H9 (cell line): Measurements from ENCODE around the gene GP1BB. TPM values are rescaled to one million over a fixed set of nuclear protein-coding genes. Genes with fewer than 3 reads are reported as not detected.

Experiments used
- DNase-seq: peaks from one replicate; pipeline ENCODE4 v3.0.0-alpha.2; 2017
- H2AFZ ChIP-seq: one replicate; pipeline ENCODE4 v1.6.1; 2013; ENCODE audit warnings: mild to moderate bottlenecking, low read length, control low read depth, moderate library complexity
- H2AK5ac ChIP-seq: 2 replicates; pipeline ENCODE4 v1.6.1; 2013; ENCODE audit warnings: low read length, control low read depth, mixed read lengths; ENCODE audit not compliant: insufficient read length
- H2BK120ac ChIP-seq: one replicate; pipeline ENCODE4 v1.6.1; 2013; ENCODE audit warnings: low read depth, mild to moderate bottlenecking, low read length, control low read depth, inconsistent platforms; ENCODE audit not compliant: poor library complexity, severe bottlenecking
- H2BK12ac ChIP-seq: 2 replicates; pipeline ENCODE4 v1.6.1; 2013; ENCODE audit warnings: low read length, control low read depth, mixed read lengths, low read depth; ENCODE audit not compliant: insufficient read length
- H2BK15ac ChIP-seq: 2 replicates; pipeline ENCODE4 v1.6.1; 2013; ENCODE audit warnings: low read depth, low read length, control low read depth
- H2BK20ac ChIP-seq: one replicate; pipeline ENCODE4 v1.6.1; 2013; ENCODE audit warnings: low read depth, mild to moderate bottlenecking, low read length, control low read depth, inconsistent platforms; ENCODE audit not compliant: poor library complexity, severe bottlenecking
- H2BK5ac ChIP-seq: 2 replicates; pipeline ENCODE4 v1.6.1; 2013; ENCODE audit warnings: low read length, control low read depth, mixed read lengths; ENCODE audit not compliant: insufficient read length
- H3K14ac ChIP-seq: 2 replicates; pipeline ENCODE4 v1.6.1; 2013; ENCODE audit warnings: low read length, control low read depth; ENCODE audit not compliant: insufficient read depth
- H3K18ac ChIP-seq: 2 replicates; pipeline ENCODE4 v1.6.1; 2013; ENCODE audit warnings: low read depth, mild to moderate bottlenecking, mixed read lengths, low read length, control low read depth; ENCODE audit not compliant: insufficient read length
- H3K23ac ChIP-seq: 2 replicates; pipeline ENCODE4 v1.6.1; 2013; ENCODE audit warnings: low read length, control low read depth, mixed read lengths, low read depth; ENCODE audit not compliant: insufficient read length
- H3K23me2 ChIP-seq: 2 replicates; pipeline ENCODE4 v1.6.1; 2013; ENCODE audit warnings: low read depth, mild to moderate bottlenecking, mixed read lengths, low read length, control low read depth; ENCODE audit not compliant: insufficient read length, poor library complexity, severe bottlenecking
- H3K27ac ChIP-seq: 2 replicates; pipeline ENCODE4 v1.5.1; 2013; ENCODE audit warnings: low read length, control low read depth, mixed read lengths, low read depth; ENCODE audit not compliant: insufficient read length
- H3K27me3 ChIP-seq: 2 replicates; pipeline ENCODE4 v1.6.1; 2013; ENCODE audit warnings: low read length, control low read depth, inconsistent platforms; ENCODE audit not compliant: insufficient read depth
- H3K4ac ChIP-seq: 2 replicates; pipeline ENCODE4 v1.6.1; 2013; ENCODE audit warnings: low read depth, mild to moderate bottlenecking, control low read depth, inconsistent platforms, low read length, moderate library complexity
- H3K4me1 ChIP-seq: 2 replicates; pipeline ENCODE4 v1.6.1; 2013; ENCODE audit warnings: low read length, control low read depth, inconsistent platforms; ENCODE audit not compliant: insufficient read depth
- H3K4me2 ChIP-seq: 2 replicates; pipeline ENCODE4 v1.6.1; 2013; ENCODE audit warnings: low read length, control low read depth, mixed read lengths; ENCODE audit not compliant: insufficient read length, insufficient read depth
- H3K56ac ChIP-seq: 2 replicates; pipeline ENCODE4 v1.6.1; 2013; ENCODE audit warnings: low read depth, mild to moderate bottlenecking, mixed read lengths, low read length, control low read depth; ENCODE audit not compliant: insufficient read length
- H3K79me1 ChIP-seq: 2 replicates; pipeline ENCODE4 v1.6.1; 2013; ENCODE audit warnings: low read depth, mild to moderate bottlenecking, moderate library complexity, low read length, control low read depth, inconsistent platforms; ENCODE audit not compliant: insufficient read depth, poor library complexity, severe bottlenecking
- H3K79me2 ChIP-seq: 2 replicates; pipeline ENCODE4 v1.6.1; 2013; ENCODE audit warnings: low read length, control low read depth, inconsistent platforms; ENCODE audit not compliant: insufficient read depth
- H3K9ac ChIP-seq: 2 replicates; pipeline ENCODE4 v1.6.1; 2013; ENCODE audit warnings: low read length, control low read depth, mixed read lengths; ENCODE audit not compliant: insufficient read length; ENCODE audit errors: extremely low read depth
- H3K9me3 ChIP-seq: one replicate; pipeline ENCODE4 v1.6.1; 2013; ENCODE audit warnings: low read depth, low read length, inconsistent platforms; ENCODE audit not compliant: control insufficient read depth
- H3T11ph ChIP-seq: one replicate; pipeline ENCODE4 v1.6.1; 2013; ENCODE audit warnings: mild to moderate bottlenecking, low read length, control low read depth, inconsistent platforms
- H4K20me1 ChIP-seq: one replicate; pipeline ENCODE4 v1.6.1; 2013; ENCODE audit not compliant: control insufficient read depth, insufficient read length, insufficient read depth
- H4K5ac ChIP-seq: 2 replicates; pipeline ENCODE4 v1.6.1; 2013; ENCODE audit warnings: low read depth, mild to moderate bottlenecking, mixed read lengths, low read length, control low read depth; ENCODE audit not compliant: insufficient read length
- H4K8ac ChIP-seq: replicated peaks from 2 replicates; pipeline ENCODE4 v1.6.1; 2013; ENCODE audit warnings: low read length, control low read depth, mixed read lengths, low read depth; ENCODE audit not compliant: insufficient read length
- H4K91ac ChIP-seq: 2 replicates; pipeline ENCODE4 v1.6.1; 2013; ENCODE audit warnings: low read depth, mild to moderate bottlenecking, moderate library complexity, mixed read lengths, low read length, control low read depth; ENCODE audit not compliant: insufficient read length
- H3K27ac Mint-ChIP-seq, 3 experiments: 2 replicates in 2 of 3; 3 replicates in 1 of 3; pipeline ENCODE4 v1.8.0; 2020 to 2021; ENCODE audit warnings: mixed read lengths in 3 of 3, mild to moderate bottlenecking in 1 of 3, moderate library complexity in 1 of 3
- H3K27me3 Mint-ChIP-seq: 2 replicates; pipeline ENCODE4 v1.8.0; 2021; ENCODE audit warnings: low read depth, mild to moderate bottlenecking, moderate library complexity, mixed read lengths
- H3K36me3 Mint-ChIP-seq, 3 experiments: 2 replicates in 2 of 3; 3 replicates in 1 of 3; pipeline ENCODE4 v1.8.0; 2020 to 2021; ENCODE audit warnings: low read depth in 3 of 3, mixed read lengths in 3 of 3; ENCODE audit not compliant: insufficient read depth in 1 of 3
- H3K4me1 Mint-ChIP-seq, 2 experiments: 2 replicates each; pipeline ENCODE4 v1.8.0; 2020; ENCODE audit warnings: mixed read lengths in 2 of 2
- H3K4me3 Mint-ChIP-seq, 2 experiments: 2 replicates in 1 of 2; 3 replicates in 1 of 2; pipeline ENCODE4 v1.8.0; 2020 to 2021; ENCODE audit warnings: mild to moderate bottlenecking in 2 of 2, mixed read lengths in 2 of 2, moderate library complexity in 1 of 2
- H3K9me3 Mint-ChIP-seq, 2 experiments: 2 replicates in 1 of 2; 3 replicates in 1 of 2; pipeline ENCODE4 v1.8.0; 2020; ENCODE audit warnings: mild to moderate bottlenecking in 2 of 2, mixed read lengths in 2 of 2, moderate library complexity in 1 of 2
- WGBS: extraction: QIAGEN DNeasy Blood & Tissue Kit; methylation state at CpG from one replicate; pipeline ENCODE4 v1.1.7; 2013; ENCODE audit warnings: missing lambda C conversion rate, low lambda C conversion rate, mixed read lengths; ENCODE audit not compliant: insufficient read length; ENCODE audit errors: extremely low coverage; 5-methylcytosine and 5-hydroxymethylcytosine counted together
- total RNA-seq: library from RNA; stranded (reverse); gene quantifications from 2 replicates; pipeline ENCODE4 v1.2.1, GENCODE V29; 2021
- TF ChIP-seq, protein P1 (sequence below): fragments of 200-600 bp; sonication (generic); conservative IDR thresholded peaks from 3 replicates; pipeline ENCODE4 v1.8.0; 2021; ENCODE audit warnings: antibody characterized with exemption, mild to moderate bottlenecking

The GP1BB gene
- total RNA-seq, 1 experiment from 2014 or later: 3.4 TPM

DNA sequence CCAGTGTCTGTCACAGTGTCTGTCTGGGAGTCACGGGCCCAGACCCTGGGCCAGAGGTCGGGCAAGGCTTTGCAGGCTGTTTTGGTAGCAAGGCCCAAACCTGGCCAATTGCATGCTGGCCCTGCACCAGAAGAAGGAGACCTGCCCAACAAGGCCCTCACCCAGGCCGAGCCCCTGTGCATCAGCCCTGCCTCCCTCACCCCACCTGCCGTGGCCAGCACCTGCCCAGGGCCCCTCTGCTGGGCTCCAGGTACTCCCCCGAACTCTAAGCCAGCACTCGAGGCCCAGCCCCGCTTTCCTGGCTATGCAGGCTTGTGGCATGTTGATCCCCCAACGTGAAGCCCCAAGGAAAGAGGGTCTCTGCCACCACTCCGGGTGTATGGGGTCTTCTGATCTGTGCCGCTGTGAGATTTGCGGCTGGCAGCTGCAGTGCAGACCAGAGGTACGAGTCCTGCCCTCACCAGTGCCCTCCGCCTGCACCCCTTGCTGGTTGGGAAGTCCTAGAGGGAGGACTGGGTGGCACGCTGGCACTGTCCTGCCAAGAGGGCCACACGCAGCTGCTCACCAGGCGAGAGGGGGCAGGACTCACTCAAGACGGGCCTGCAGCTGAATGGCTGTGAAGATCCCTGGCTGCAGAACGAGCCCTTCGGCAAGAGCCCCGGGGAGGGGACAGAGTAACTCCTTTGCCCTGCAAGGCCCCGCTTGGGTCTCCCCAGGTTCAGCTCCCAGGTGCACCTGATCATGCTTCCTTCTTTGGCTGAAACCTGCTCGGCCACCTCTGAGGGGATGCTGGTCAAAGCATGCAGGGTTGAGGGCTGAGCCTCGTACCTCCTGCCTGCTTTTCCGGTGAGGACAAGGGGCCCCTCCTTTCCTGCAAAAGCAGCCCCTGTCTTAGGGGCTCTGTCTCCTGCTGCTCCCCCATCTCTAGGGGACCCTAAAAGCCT is 15.7 kb upstream of the GP1BB start:
- Histone ChIP-seq H4K91ac (no peak overlapping the region), H2BK5ac (no peak overlapping the region), H3K4me2 (no peak overlapping the region), H4K20me1 (no peaks in the 10 kb centered on the region), H2AK5ac (no peak overlapping the region), H3K79me1 (no peaks in the 10 kb centered on the region), H3T11ph (no peak overlapping the region), H3K4me1 (peaks cover 7% of the 10 kb centered on the region; the same call in 1 of the 2 replicates), H4K5ac (no peak overlapping the region), H3K9ac (no peak overlapping the region), H3K23me2 (no peaks in the 10 kb centered on the region), H3K9me3 (no peaks in the 10 kb centered on the region), H3K79me2 (no peaks in the 10 kb centered on the region), H3K23ac (no peak overlapping the region), H3K27me3 (no peaks in the 10 kb centered on the region), H3K27ac (no peak overlapping the region), H3K56ac (no peak overlapping the region), H4K8ac (no peak overlapping the region), H3K4ac (no peak overlapping the region), H2AFZ (no peak overlapping the region), H3K18ac (no peak overlapping the region), H2BK120ac (no peak overlapping the region), H2BK20ac (no peak overlapping the region), H3K14ac (no peak overlapping the region; the same call in 1 of the 2 replicates), H2BK15ac (no peak overlapping the region), H2BK12ac (no peak overlapping the region)
- H3K36me3 Mint-ChIP-seq: no peaks in the 10 kb centered on the region
- H3K9me3 Mint-ChIP-seq: no peaks in the 10 kb centered on the region; a peak in 1 of 5 replicates
- peaks cover 66% of the 10 kb centered on the region for H3K27me3 Mint-ChIP-seq
- peak; percentile 28 for DNase-seq
- WGBS: no CpG with 5 or more reads among the region's 24 CpGs
- no peak overlapping the region; a peak in 1 of 7 replicates for H3K27ac Mint-ChIP-seq
- peaks cover 33 to 43% of the 10 kb centered on the region in 2 experiments for H3K4me1 Mint-ChIP-seq
- no peak overlapping the region for H3K4me3 Mint-ChIP-seq
- TF ChIP-seq, protein P1, sequence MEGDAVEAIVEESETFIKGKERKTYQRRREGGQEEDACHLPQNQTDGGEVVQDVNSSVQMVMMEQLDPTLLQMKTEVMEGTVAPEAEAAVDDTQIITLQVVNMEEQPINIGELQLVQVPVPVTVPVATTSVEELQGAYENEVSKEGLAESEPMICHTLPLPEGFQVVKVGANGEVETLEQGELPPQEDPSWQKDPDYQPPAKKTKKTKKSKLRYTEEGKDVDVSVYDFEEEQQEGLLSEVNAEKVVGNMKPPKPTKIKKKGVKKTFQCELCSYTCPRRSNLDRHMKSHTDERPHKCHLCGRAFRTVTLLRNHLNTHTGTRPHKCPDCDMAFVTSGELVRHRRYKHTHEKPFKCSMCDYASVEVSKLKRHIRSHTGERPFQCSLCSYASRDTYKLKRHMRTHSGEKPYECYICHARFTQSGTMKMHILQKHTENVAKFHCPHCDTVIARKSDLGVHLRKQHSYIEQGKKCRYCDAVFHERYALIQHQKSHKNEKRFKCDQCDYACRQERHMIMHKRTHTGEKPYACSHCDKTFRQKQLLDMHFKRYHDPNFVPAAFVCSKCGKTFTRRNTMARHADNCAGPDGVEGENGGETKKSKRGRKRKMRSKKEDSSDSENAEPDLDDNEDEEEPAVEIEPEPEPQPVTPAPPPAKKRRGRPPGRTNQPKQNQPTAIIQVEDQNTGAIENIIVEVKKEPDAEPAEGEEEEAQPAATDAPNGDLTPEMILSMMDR: no peak
